ENCODE data around the gene SNX13. TPM values are rescaled to one million over a fixed set of nuclear protein-coding genes. Genes with fewer than 3 reads are reported as not detected.
A peak's percentile ranks its signal among the peaks of the same experiment; 100 is the strongest.
"Not testable (repeated sequence)": the region's sequence is repeated elsewhere in the genome, so short reads cannot be mapped to it uniquely, and the experiment has no call there.

Gene SNX13
- total RNA-seq, 1 donor from 2014 or later, result 27.4 TPM

DNA sequence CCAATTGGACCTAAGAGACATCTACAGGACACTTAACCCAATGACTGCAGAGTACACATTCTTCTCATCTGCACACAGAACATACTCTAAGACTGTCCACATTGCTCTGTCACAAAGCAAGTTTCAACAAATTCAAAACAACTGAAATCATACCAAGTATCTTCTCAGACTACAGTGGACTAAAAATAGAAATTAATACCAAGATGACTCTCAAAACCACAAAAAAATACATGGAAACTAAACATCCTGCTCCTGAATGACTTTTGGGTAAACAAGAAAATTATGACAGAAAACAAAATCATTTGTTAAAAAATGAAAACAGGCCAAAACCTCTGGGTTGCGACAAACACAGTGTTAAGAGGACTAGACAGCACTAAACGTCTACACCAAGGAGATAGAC is 24.5 kb downstream of the SNX13 start:
- DNase-seq (ENCODE audit: low read depth in 2 of 2), result no peak

DNA sequence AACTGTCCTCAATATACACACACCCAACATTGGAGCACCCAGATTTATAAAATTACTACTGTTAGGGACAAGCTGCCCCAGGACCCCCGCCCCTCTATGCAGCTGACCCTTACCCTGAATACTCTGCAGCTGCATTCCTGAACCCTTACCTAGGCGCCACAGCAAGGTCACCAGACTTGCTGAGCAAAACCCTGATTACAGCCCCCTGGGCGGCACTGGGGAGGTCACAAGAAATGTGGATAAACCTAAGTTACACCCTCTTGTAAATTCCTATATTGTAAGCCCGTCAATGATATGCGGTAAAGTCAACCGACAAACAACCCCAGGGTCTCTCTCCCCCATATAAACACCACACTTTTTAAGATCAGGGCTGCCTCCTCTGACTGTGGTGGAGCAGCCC is 25.1 kb downstream of the SNX13 start:
- DNase-seq (ENCODE audit: low read depth in 2 of 2), result no peak

DNA sequence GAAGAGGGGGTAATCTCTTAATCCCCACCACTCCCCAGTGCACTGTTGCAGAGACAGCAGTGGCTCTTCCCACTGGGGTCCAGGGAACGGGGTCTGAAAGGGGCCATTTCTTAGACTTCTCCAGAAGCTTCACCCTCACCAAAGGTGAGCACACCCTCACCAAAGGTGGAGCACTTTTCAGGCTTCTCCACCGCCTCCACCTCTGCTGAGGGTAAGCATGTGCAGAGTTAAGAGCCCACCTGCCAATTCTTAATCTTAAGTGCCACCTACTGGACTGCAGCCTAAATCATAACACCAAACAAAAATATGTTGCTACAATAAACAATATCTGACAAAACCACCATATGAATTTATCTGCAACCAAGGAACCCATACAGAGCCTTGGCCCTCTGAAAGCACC is 27.0 kb downstream of the SNX13 start:
- DNase-seq (ENCODE audit: low read depth in 2 of 2), result no peak

GRCh38 chr7:17912536-17913235 is 27.6 kb downstream of the SNX13 start:
- DNase-seq (ENCODE audit: low read depth in 2 of 2), result no peak

- no peak for DNase-seq (ENCODE audit: low read depth in 2 of 2)
These were observed 28.2 kb downstream of the SNX13 start for GRCh38 chr7:17912050-17912449.

DNA sequence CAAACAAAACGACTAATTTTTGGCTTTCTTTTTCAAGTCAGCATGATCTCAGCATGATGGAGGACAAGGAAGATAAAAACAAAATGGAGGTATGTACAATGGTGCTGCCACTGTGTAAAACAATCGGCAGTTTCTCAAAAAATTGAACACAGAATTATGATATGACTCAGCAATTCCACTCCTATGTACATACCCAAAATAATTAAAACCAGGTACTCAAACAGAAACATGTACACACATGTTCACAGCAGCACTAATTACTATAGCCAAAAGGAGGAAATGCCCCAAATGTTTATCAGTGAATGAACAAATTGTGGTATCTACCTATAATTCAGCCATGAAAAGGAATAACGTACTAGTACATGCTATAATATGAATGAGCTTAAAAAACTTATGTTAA is 29.9 kb downstream of the SNX13 start:
- no peak for DNase-seq (ENCODE audit: low read depth in 2 of 2)

DNA sequence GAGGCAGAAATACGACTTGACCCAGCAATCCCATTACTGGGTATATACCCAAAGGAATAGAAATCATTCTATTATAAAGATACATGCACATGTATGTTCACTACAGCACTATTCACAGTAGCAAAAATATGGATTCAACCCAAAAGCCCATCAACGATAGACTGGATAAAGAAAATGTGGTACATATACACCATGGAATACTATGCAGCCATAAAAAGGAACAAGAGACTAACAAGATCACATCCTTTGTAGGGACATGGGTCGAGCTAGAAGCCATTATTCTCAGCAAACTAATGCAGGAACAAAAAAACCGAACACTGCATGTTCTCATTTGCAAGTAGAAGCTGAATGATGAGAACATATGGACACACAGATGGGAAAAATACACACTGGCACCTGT is 31.0 kb downstream of the SNX13 start:
- DNase-seq (ENCODE audit: low read depth in 2 of 2), result not testable (repeated sequence)

DNA sequence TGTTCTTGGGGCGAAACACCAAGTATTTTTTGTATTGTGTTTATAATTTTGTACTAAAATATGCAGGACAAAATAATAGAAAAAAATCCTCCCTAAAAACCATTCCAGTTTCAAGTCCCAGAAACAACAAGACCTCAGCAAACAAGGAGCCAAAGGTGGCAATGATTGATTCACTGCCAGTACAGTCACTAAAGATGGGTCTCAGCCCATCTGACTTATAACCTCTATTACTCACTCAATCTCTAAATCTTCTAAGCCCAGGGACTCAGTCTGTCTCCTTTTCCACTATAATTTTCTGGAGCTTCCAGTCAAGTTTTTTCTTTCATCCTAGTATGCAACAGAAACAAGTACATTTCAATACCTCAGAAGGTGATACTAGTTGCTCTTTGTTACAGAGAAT is 33.3 kb downstream of the SNX13 start:
- peak in 1 of 2 donors; percentile 14 for DNase-seq (ENCODE audit: low read depth in 2 of 2)

DNA sequence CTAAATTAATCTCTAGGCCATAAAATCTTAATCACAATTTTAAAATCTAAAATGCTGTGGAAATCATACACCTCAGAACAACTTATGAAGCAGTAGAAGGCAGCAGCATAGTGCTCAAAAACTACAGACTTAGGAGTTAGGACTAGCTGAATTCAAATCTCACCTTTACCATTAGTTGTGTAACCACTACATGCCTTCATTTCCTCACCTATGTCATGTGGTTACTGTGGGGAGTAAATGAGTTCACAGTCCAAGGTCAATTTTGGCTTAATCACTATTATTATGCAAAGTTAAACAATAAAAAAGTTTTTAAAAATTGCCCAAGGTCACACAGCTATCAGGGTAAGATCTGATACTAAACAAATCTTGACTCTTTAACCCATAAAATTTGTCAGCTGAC is 37.0 kb downstream of the SNX13 start:
- no peak for DNase-seq (ENCODE audit: low read depth in 2 of 2)

GRCh38 chr7:17902599-17902998 is 37.7 kb downstream of the SNX13 start:
- no peak for DNase-seq (ENCODE audit: low read depth in 2 of 2)

DNA sequence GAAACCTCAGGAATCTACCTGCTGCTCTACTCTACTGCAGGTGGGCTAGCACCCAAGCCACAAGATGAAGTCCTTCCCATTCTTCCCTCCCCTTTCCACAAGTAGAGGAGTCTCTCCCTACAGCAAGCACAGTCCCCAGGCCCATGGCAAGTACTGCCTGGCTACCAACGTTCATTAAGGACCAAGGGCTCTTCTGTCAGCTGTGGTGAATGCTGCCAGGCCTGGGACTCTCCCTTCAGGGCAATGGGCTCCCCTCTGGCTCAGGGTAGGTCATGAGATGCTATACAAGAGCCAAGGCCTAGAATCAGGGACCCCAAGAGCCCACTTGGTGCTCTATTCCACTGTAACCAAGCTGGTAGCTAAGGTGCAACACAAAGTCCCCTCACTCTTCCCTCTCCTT is 39.8 kb downstream of the SNX13 start:
- DNase-seq (ENCODE audit: low read depth in 2 of 2), result no peak

GRCh38 chr7:17898111-17898510 is 42.2 kb downstream of the SNX13 start:
- DNase-seq (ENCODE audit: low read depth in 2 of 2), result no peak

DNA sequence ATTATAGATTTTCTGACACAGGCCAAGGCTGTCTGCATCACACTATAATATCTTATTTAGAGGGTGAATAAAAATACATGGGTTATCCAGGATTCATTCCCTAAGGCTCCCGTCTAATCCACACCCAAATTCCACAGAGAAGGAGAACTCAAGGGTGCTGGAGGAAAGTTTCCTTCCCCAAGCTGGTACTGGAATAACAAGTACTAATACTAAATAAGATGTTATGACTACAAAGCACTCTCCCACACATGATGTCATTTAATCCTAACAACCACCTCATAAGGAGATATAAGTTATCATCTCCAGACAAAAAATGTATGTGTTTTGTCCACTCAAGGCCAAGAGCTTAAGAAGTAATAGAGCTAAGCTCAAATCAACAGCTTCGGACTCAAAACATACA is 53.0 kb downstream of the SNX13 start:
- DNase-seq (ENCODE audit: low read depth in 2 of 2), result no peak

DNA sequence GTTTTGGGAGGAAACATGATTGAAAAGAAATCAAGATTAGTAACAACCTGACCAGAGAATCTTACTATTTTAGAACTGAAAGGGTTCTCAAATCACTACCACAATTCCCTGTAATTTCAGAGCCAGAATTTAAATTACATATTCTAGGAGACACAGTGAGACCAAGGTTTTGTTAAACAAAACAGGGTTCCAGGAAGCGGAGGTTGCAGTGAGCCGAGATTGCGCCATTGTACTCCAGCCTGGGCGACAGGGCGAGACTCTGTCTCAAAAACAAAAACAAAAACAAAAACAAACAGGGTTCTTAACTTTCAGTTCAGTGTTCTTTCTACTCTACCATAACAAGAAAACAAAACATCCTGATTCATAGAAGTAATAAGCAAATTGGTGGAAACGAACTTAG is 57.6 kb downstream of the SNX13 start:
- DNase-seq (ENCODE audit: low read depth in 2 of 2), result no peak

- DNase-seq (ENCODE audit: low read depth in 2 of 2), result no peak
These were observed 61.1 kb downstream of the SNX13 start for GRCh38 chr7:17879075-17879661.

DNA sequence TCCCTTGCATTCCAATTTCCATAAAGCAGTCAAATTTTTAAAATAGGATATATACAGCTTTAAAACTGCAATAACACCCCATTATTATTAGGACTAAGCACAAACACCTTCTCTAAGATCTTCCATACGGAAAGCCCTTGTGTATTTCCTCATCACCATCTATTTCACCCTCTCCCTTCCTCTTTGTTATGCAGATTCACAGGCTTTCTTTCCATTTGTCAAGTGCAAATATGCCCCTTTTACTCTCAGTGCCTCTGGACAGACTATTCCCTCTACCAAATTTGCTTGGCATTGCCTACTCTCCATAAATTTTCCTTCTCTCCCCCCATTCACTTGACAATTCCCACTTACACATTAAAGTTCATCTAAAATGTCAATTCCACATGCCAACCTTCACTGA is 61.7 kb downstream of the SNX13 start:
- no peak for DNase-seq (ENCODE audit: low read depth in 2 of 2)

DNA sequence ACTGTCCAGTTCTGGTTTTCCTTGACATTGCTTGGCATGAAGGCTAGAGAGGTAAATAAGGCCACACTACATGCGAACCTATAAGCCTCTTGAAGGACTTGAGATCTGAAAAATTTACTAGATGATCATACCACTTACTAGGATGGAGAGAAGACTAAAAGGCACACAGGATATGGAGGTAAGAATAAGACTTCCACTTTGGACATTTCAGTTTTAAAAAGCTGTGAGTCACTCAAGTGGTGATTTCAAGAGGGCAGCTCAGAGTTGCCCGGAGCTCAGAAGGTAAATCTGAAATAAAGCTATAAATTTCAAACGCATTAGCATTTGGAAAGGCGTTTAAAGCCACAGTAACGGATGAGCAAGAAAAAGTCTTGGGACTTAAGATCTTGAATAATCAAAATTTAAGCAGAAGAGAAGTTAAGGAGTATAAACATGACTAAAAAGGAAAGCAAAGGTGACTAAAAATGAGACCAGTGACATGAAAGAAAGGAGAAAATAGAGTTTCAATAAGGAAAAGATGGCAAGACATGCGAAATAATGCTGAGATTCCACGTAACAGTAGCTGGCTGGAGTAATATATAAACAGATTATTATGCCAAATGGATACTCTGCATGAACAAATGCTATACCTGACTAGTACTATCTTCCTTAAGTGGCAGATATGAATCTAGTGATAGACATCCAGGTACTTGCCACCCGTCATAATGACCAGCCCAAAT is 68.3 kb downstream of the SNX13 start:
- no peak for DNase-seq (ENCODE audit: low read depth in 2 of 2)

- no peak for DNase-seq (ENCODE audit: low read depth in 2 of 2)
These were observed 69.9 kb downstream of the SNX13 start for GRCh38 chr7:17870406-17870805.

DNA sequence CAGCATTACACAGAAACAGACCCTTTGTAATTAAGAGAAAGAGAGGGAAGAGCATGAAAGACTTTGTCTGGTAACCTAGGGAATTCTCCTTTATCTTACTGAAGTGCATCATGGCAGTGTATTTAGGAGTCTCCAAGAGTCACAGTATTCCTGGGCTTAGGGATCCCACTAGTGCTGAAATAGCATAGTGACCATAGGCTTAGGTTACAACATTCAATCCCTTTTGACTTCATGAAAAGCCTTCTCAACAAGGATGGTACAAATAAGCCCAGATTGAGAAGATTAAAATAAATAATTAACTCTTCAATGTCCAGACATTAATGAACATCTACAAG is 76.5 kb downstream of the SNX13 start:
- no peak for DNase-seq (ENCODE audit: low read depth in 2 of 2)

- no peak for DNase-seq (ENCODE audit: low read depth in 2 of 2)
These were observed 77.0 kb downstream of the SNX13 start for GRCh38 chr7:17863095-17863808.

DNA sequence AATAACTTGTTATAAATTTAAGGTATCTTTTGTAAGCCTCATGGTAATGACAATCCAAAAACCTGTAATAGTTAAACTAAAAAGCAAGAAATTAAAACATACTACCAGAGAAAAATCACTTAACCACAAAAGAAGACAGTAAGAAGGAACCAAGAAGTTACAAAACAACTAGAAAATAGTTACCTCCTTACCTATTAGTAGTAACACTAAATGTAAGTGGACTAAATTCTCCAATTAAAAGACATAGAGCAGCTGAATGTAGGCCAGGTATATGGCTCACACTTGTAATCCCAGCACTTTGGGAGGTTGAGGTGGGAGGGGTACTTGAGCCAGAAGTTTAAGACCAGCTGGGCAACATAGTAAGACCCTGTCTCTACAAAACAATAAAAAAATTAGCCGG is 84.0 kb downstream of the SNX13 start:
- DNase-seq (ENCODE audit: low read depth in 2 of 2), result no peak

- DNase-seq (ENCODE audit: low read depth in 2 of 2), result no peak
These were observed 85.1 kb downstream of the SNX13 start for GRCh38 chr7:17855202-17855601.

All from lung microvascular endothelial cell (primary cell).